Gastroesophageal sphincter (tissue), 4 donors: ENCODE measurements around the gene GRHL1. TPM values are rescaled to one million over a fixed set of nuclear protein-coding genes. Genes with fewer than 3 reads are reported as not detected.
A peak's percentile ranks its signal among the peaks of the same experiment; 100 is the strongest.

Experiments used
- ATAC-seq: fragments of 150-250 bp; one replicate; pipeline ENCODE4 v1.9.1; 2016; ENCODE audit warnings: mild to moderate bottlenecking, moderate library complexity
- H3K27ac ChIP-seq, 4 donors: fragments of 200-600 bp; sonication (generic) in 3 of 4; 1 replicate in 3 of 4; 2 replicates in 1 of 4; pipeline ENCODE4 v1.5.1; 2016 to 2019
- H3K27me3 ChIP-seq: fragments of 200-600 bp; sonication (generic); one replicate; pipeline ENCODE4 v1.5.1; 2019
- H3K36me3 ChIP-seq, 2 donors: fragments of 200-600 bp; sonication (generic); one replicate each; pipeline ENCODE4 v1.5.1; 2019; ENCODE audit warnings: control low read depth in 1 of 2
- H3K4me1 ChIP-seq, 3 donors: fragments of 200-600 bp; sonication (generic); 1 replicate in 2 of 3; 2 replicates in 1 of 3; pipeline ENCODE4 v1.5.1; 2016 to 2019; ENCODE audit warnings: control low read depth in 2 of 3
- H3K4me3 ChIP-seq, 2 donors: fragments of 200-600 bp; sonication (generic); one replicate each; pipeline ENCODE4 v1.5.1; 2019; ENCODE audit warnings: mild to moderate bottlenecking in 1 of 2, moderate library complexity in 1 of 2
- H3K9me3 ChIP-seq, 3 donors: fragments of 200-600 bp; sonication (generic); one replicate each; pipeline ENCODE4 v1.5.1; 2017 to 2019; ENCODE audit warnings: control low read depth in 2 of 3
- CTCF ChIP-seq, 4 experiments: fragments of 200-600 bp in 2 of 4; fragments of 450-650 bp in 2 of 4; sonication (generic) in 1 of 4; IDR thresholded peaks; one replicate each; pipeline ENCODE4 v1.5.1; 2017 to 2019; ENCODE audit warnings: antibody characterized with exemption in 4 of 4, mild to moderate bottlenecking in 2 of 4, moderate library complexity in 2 of 4
- EP300 ChIP-seq: sonication (generic); formaldehyde crosslinking; IDR thresholded peaks from one replicate; pipeline ENCODE4 v1.6.1; 2017; ENCODE audit warnings: antibody characterized with exemption, mild to moderate bottlenecking
- POLR2A ChIP-seq, 2 donors: fragments of 450-650 bp; IDR thresholded peaks; one replicate each; pipeline ENCODE4 v1.6.1; 2017; ENCODE audit warnings: antibody characterized with exemption in 2 of 2, mild to moderate bottlenecking in 2 of 2, moderate library complexity in 1 of 2
- POLR2AphosphoS5 ChIP-seq: sonication (generic); formaldehyde crosslinking; IDR thresholded peaks from one replicate; pipeline ENCODE4 v1.6.1; 2017; ENCODE audit warnings: antibody characterized with exemption
- WGBS, 2 donors: methylation state at CpG; one replicate each; pipeline ENCODE4 v1.1.5; 2018; ENCODE audit warnings: low coverage in 1 of 2; 5-methylcytosine and 5-hydroxymethylcytosine counted together
- total RNA-seq, 4 donors: library from RNA; depleted of rRNA; stranded (reverse); fragments of >200 nt; gene quantifications; one replicate each; pipeline ENCODE4 v1.1.0, GENCODE V29; 2016

Gene GRHL1
- total RNA-seq, 4 donors from 2014 or later, result 1.3 to 6.1 (median 2.3) TPM

- no peak overlapping the region for H3K4me3 ChIP-seq
- H3K27ac ChIP-seq, result peak overlapping the region in 1 of 4 donors; percentile 35
- peak; percentile 63 for ATAC-seq
- H3K36me3 ChIP-seq, result no peaks in the 10 kb centered on the region
- H3K27me3 ChIP-seq, result no peaks in the 10 kb centered on the region
- TF ChIP-seq CTCF (IDR thresholded peaks at IDR 0.05), result no peak
- TF ChIP-seq POLR2A (IDR thresholded peaks at IDR 0.05), result no peak
- TF ChIP-seq EP300, result no peak
- TF ChIP-seq POLR2AphosphoS5, result peak; percentile 75
- WGBS, 2 donors, result 56 to 77% methylated on average over 3 to 6 of the region's 8 CpGs
- peaks cover 0 to 13% (median 0%) of the 10 kb centered on the region in 3 donors for H3K9me3 ChIP-seq
- H3K4me1 ChIP-seq, result peaks cover 0 to 10% (median 0%) of the 10 kb centered on the region in 3 donors
These were observed 67.7 kb downstream of the GRHL1 start for GRCh38 chr2:10019174-10019573.

- no peak for TF ChIP-seq CTCF (IDR thresholded peaks at IDR 0.05)
- TF ChIP-seq POLR2AphosphoS5, result no peak
- no peak for TF ChIP-seq POLR2A (IDR thresholded peaks at IDR 0.05)
- TF ChIP-seq EP300, result no peak
- 100% methylated on average over 1 of the region's 27 CpGs; no CpG with 5 or more reads in 1 of the 2 donors for WGBS, 2 donors
- no peak overlapping the region for H3K27ac ChIP-seq
- peaks cover 0 to 13% (median 0%) of the 10 kb centered on the region in 3 donors for H3K9me3 ChIP-seq
- no peaks in the 10 kb centered on the region for H3K36me3 ChIP-seq
- no peaks in the 10 kb centered on the region for H3K27me3 ChIP-seq
- H3K4me3 ChIP-seq, result no peak overlapping the region
- H3K4me1 ChIP-seq, result peaks cover 0 to 10% (median 0%) of the 10 kb centered on the region in 3 donors
- ATAC-seq, result no peak
These were observed 68.3 kb downstream of the GRHL1 start for GRCh38 chr2:10019602-10020400.

- H3K4me1 ChIP-seq, result peaks cover 0 to 10% (median 0%) of the 10 kb centered on the region in 3 donors
- peaks cover 0 to 6% (median 0%) of the 10 kb centered on the region in 3 donors for H3K9me3 ChIP-seq
- no peaks in the 10 kb centered on the region for H3K27me3 ChIP-seq
- H3K27ac ChIP-seq, result no peak overlapping the region
- TF ChIP-seq EP300 (no peak), POLR2AphosphoS5 (no peak), POLR2A (IDR thresholded peaks at IDR 0.05) (no peak), CTCF (IDR thresholded peaks at IDR 0.05) (no peak)
- WGBS, 2 donors, result no CpG with 5 or more reads among the region's 16 CpGs
- H3K36me3 ChIP-seq, result no peaks in the 10 kb centered on the region
- H3K4me3 ChIP-seq, result no peak overlapping the region
- no peak for ATAC-seq
These were observed 70.5 kb downstream of the GRHL1 start for GRCh38 chr2:10022041-10022421.

GRCh38 chr2:10022445-10022844, 71.0 kb downstream of the GRHL1 start:
- Histone ChIP-seq H3K36me3 (no peaks in the 10 kb centered on the region), H3K9me3 (peaks cover 0 to 4% (median 0%) of the 10 kb centered on the region in 3 donors), H3K4me1 (peaks cover 0 to 10% (median 0%) of the 10 kb centered on the region in 3 donors), H3K27ac (no peak overlapping the region), H3K4me3 (no peak overlapping the region), H3K27me3 (no peaks in the 10 kb centered on the region)
- ATAC-seq, result no peak
- 100% methylated on average over 4 of the region's 4 CpGs; no CpG with 5 or more reads in 1 of the 2 donors for WGBS, 2 donors
- TF ChIP-seq CTCF (IDR thresholded peaks at IDR 0.05), result no peak
